AG09319 (cell line): Measurements from ENCODE around the gene GLE1.
"Not testable (repeated sequence)": the region's sequence is repeated elsewhere in the genome, so short reads cannot be mapped to it uniquely, and the experiment has no call there.

Experiments
- DNase-seq: peaks from one replicate; pipeline ENCODE4 v3.0.0-alpha.2; 2010; ENCODE audit warnings: low read depth; ENCODE audit errors: extremely low read depth
- TF ChIP-seq, protein P1 (sequence below): IDR thresholded peaks from 2 replicates; pipeline ENCODE4 v1.5.1; 2011; ENCODE audit warnings: low read depth, mild to moderate bottlenecking, inconsistent platforms, low read length, moderate library complexity

The GLE1 gene

GRCh38 chr9:128497824-128498610 is 6.5 kb upstream of the GLE1 start:
- no peak for DNase-seq
- TF ChIP-seq, protein P1, sequence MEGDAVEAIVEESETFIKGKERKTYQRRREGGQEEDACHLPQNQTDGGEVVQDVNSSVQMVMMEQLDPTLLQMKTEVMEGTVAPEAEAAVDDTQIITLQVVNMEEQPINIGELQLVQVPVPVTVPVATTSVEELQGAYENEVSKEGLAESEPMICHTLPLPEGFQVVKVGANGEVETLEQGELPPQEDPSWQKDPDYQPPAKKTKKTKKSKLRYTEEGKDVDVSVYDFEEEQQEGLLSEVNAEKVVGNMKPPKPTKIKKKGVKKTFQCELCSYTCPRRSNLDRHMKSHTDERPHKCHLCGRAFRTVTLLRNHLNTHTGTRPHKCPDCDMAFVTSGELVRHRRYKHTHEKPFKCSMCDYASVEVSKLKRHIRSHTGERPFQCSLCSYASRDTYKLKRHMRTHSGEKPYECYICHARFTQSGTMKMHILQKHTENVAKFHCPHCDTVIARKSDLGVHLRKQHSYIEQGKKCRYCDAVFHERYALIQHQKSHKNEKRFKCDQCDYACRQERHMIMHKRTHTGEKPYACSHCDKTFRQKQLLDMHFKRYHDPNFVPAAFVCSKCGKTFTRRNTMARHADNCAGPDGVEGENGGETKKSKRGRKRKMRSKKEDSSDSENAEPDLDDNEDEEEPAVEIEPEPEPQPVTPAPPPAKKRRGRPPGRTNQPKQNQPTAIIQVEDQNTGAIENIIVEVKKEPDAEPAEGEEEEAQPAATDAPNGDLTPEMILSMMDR, result no peak

GRCh38 chr9:128498911-128499310 is 5.6 kb upstream of the GLE1 start:
- DNase-seq, result no peak
- TF ChIP-seq, protein P1, result no peak

GRCh38 chr9:128499920-128500319 is 4.6 kb upstream of the GLE1 start:
- TF ChIP-seq, protein P1, result no peak
- no peak for DNase-seq

GRCh38 chr9:128503415-128503825 is 1.1 kb upstream of the GLE1 start:
- DNase-seq, result not testable (repeated sequence)

- TF ChIP-seq, protein P1, result no peak
- DNase-seq, result no peak
Measured at GRCh38 chr9:128503870-128504269, 649 bp upstream of the GLE1 start.

DNA sequence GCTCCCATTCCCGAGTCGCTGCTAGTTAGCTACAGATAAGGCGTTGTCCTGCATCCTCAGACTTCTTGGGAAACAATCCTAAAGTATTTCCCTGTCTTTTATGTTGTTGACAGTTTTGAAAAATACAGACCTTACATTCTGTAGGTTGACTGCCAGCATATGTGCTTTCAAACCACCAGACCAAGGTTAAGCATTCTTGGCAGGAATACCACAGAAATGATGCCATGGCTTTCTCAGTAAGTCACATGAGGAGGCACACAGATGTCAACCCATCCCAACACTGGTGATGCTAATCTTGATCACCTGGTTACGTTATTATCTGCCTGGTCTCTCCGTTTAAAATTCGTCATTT is 871 bp downstream of the GLE1 start:
- TF ChIP-seq, protein P1, result no peak

DNA sequence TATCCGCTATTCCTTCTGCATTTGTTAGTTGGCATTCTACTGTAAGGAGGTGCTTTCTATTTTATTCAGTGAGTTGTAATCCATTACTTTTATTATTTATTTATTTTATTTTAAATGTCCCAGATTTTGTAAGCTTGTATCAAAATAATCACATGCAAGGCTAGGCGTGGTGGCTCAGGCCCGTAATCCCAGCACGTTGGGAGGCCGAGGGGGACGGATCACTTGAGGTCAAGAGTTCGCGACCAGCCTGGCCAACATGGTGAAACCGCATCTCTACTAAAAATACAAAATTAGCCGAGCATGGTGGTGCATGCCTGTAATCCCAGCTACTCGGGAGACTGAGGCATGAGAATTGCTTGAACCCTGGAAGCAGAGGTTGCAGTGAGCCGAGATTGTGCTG is 1.4 kb downstream of the GLE1 start:
- not testable (repeated sequence) for DNase-seq

More for the DNA sequence above, 871 bp downstream of the GLE1 start:
- DNase-seq, result no peak

DNA sequence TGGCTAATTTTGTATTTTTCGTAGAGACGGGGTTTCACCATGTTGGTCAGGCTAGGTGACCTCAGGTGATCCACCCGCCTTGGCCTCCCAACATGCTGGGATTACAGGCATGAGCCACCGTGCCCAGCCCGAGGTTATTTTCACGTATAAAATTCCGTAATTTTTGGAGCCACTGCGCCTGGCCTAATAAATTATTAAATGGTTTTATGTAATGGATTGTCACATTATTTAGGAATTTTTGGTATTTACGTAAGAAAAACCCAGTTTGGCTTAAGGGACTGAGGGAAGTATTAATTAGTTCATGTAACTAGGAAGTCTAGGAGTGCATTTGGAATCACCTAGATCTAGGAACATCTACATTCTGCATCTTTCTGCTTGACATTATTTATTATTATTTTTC is 8.3 kb downstream of the GLE1 start:
- no peak for DNase-seq
- TF ChIP-seq, protein P1, result no peak
